NCI-H226 (cell line): ENCODE data around the gene ROBO3.

ENCODE experiments used
- DNase-seq: peaks from one replicate; pipeline ENCODE4 v3.0.0-alpha.2; 2015

The ROBO3 gene

GRCh38 chr11:124894606-124895430 lies 29.6 kb downstream of the ROBO3 start:
- no peak for DNase-seq

- DNase-seq: no peak
Observed at GRCh38 chr11:124895471-124895971, 30.3 kb downstream of the ROBO3 start.

- DNase-seq: no peak
Observed at GRCh38 chr11:124896071-124896750, 31.0 kb downstream of the ROBO3 start.

- DNase-seq: no peak
Observed at GRCh38 chr11:124896821-124897391, 31.7 kb downstream of the ROBO3 start.

- no peak for DNase-seq
Observed at GRCh38 chr11:124897674-124898262, 32.5 kb downstream of the ROBO3 start, which contains the start of gene ROBO4. ROBO4 (minus strand) TSS chr11:124897865; CDS start chr11:124897795, 70 bp downstream.

GRCh38 chr11:124898263-124898680 lies 33.0 kb downstream of the ROBO3 start:
- DNase-seq: peak; percentile 89

GRCh38 chr11:124898711-124899110 lies 33.5 kb downstream of the ROBO3 start:
- DNase-seq: peak; percentile 70

- DNase-seq: no peak
Observed at GRCh38 chr11:124899383-124900145, 34.3 kb downstream of the ROBO3 start.

GRCh38 chr11:124900464-124900863 lies 35.2 kb downstream of the ROBO3 start:
- peak; percentile 83 for DNase-seq

- DNase-seq: no peak
Observed at GRCh38 chr11:124902616-124903015, 37.4 kb downstream of the ROBO3 start.

GRCh38 chr11:124915541-124916369 lies 50.5 kb downstream of the ROBO3 start:
- DNase-seq: no peak

GRCh38 chr11:124916370-124916710 lies 51.1 kb downstream of the ROBO3 start:
- no peak for DNase-seq

GRCh38 chr11:124917115-124917637 lies 51.9 kb downstream of the ROBO3 start:
- peak; percentile 46 for DNase-seq

GRCh38 chr11:124918950-124919349 lies 53.7 kb downstream of the ROBO3 start, which contains the start of gene HEPN1:
HEPN1 (plus strand) TSS chr11:124919250.
- DNase-seq: no peak

- no peak for DNase-seq
Observed at GRCh38 chr11:124919898-124920297, 54.7 kb downstream of the ROBO3 start.

- DNase-seq: no peak
Observed at GRCh38 chr11:124920356-124920755, 55.1 kb downstream of the ROBO3 start.

GRCh38 chr11:124920870-124921609 lies 55.8 kb downstream of the ROBO3 start:
- DNase-seq: no peak

GRCh38 chr11:124922831-124923230 lies 57.6 kb downstream of the ROBO3 start:
- no peak for DNase-seq

- DNase-seq: no peak
Observed at GRCh38 chr11:124923296-124923695, 58.1 kb downstream of the ROBO3 start.

GRCh38 chr11:124928942-124929665 lies 63.9 kb downstream of the ROBO3 start:
- no peak for DNase-seq
